K562 (cell line): ENCODE results near the gene PSAP. TPM values are rescaled to one million over a fixed set of nuclear protein-coding genes. Genes with fewer than 3 reads are reported as not detected.

Source experiments
- ARNT ChIP-seq, 2 experiments: fragments of 450-650 bp; IDR thresholded peaks; 2 replicates each; pipeline ENCODE4 v1.6.1; 2016; ENCODE audit warnings: mild to moderate bottlenecking in 1 of 2
- BCOR ChIP-seq: fragments of 450-650 bp; IDR thresholded peaks from 2 replicates; pipeline ENCODE4 v1.6.1; 2016
- CHAMP1 ChIP-seq: fragments of 450-650 bp; IDR thresholded peaks from 2 replicates; pipeline ENCODE4 v1.6.1; 2016; ENCODE audit warnings: mild to moderate bottlenecking
- CUX1 ChIP-seq: fragments of 200-800 bp; sonication (Bioruptor generic); IDR thresholded peaks from 2 replicates; pipeline ENCODE4 v1.6.1; 2016; ENCODE audit warnings: missing genetic modification characterization, missing compliant biosample characterization
- FOXK1 ChIP-seq: sonication (generic); formaldehyde crosslinking; IDR thresholded peaks from 2 replicates; pipeline ENCODE4 v1.8.0; 2022; ENCODE audit warnings: missing genetic modification reagents, mild to moderate bottlenecking, borderline replicate concordance
- HNRNPUL1 ChIP-seq: fragments of 200-400 bp; formaldehyde crosslinking; IDR thresholded peaks from 2 replicates; pipeline ENCODE4 v1.6.1; 2017; ENCODE audit warnings: low read length
- IFI16 ChIP-seq: fragments of 250-450 bp; sonication (Bioruptor Pico); IDR thresholded peaks from 2 replicates; pipeline ENCODE4 v2.1.2; 2022; ENCODE audit warnings: mild to moderate bottlenecking, inconsistent platforms
- IRF1 ChIP-seq: sonication (generic); formaldehyde crosslinking; IDR thresholded peaks from 2 replicates; pipeline ENCODE4 v1.8.0; 2022; ENCODE audit warnings: missing genetic modification reagents, mild to moderate bottlenecking, borderline replicate concordance
- MYBL2 ChIP-seq, 2 experiments: fragments of 450-650 bp in 1 of 2; sonication (generic) in 1 of 2; formaldehyde crosslinking in 1 of 2; IDR thresholded peaks; 2 replicates each; pipeline versions ENCODE4 v1.6.1 to v1.8.1; 2017 to 2022; ENCODE audit warnings: borderline replicate concordance in 1 of 2, inconsistent platforms in 1 of 2, low read depth in 1 of 2, mild to moderate bottlenecking in 1 of 2, missing genetic modification reagents in 1 of 2, moderate library complexity in 1 of 2
- NR1H2 ChIP-seq: sonication (generic); formaldehyde crosslinking; IDR thresholded peaks from 2 replicates; pipeline ENCODE4 v1.4.0; 2020; ENCODE audit warnings: mild to moderate bottlenecking, missing genetic modification reagents
- NUFIP1 ChIP-seq: fragments of 450-650 bp; IDR thresholded peaks from 2 replicates; pipeline ENCODE4 v1.6.1; 2018; ENCODE audit not compliant: partially characterized antibody
- OTX1 ChIP-seq: fragments of 450-650 bp; formaldehyde crosslinking; IDR thresholded peaks from 2 replicates; pipeline ENCODE4 v1.4.0; 2022; ENCODE audit warnings: mild to moderate bottlenecking
- POLR2G ChIP-seq: fragments of 200-400 bp; formaldehyde crosslinking; IDR thresholded peaks from 2 replicates; pipeline ENCODE4 v1.6.1; 2017; ENCODE audit warnings: low read depth, mild to moderate bottlenecking, antibody characterized with exemption, low read length, moderate library complexity
- PTBP1 ChIP-seq: fragments of 200-400 bp; formaldehyde crosslinking; IDR thresholded peaks from 2 replicates; pipeline ENCODE4 v1.6.1; 2017; ENCODE audit warnings: low read depth, low read length
- SIN3B ChIP-seq: fragments of 450-650 bp; IDR thresholded peaks from 2 replicates; pipeline ENCODE4 v1.6.1; 2017; ENCODE audit warnings: low read depth, mild to moderate bottlenecking, moderate library complexity
- SMAD1 ChIP-seq: fragments of 150-350 bp; IDR thresholded peaks from 2 replicates; pipeline ENCODE4 v1.6.1; 2014; ENCODE audit warnings: low read length, low read depth; ENCODE audit not compliant: partially characterized antibody
- polyA plus RNA-seq, 8 experiments: library from polyadenylated mRNA; depleted of rRNA in 4 of 8; stranded (reverse) in 5 of 8; unstranded in 3 of 8; fragments of >200 nt; fragmentation: Nextera tagmentation in 2 of 8; fragmentation: Illumina TruSeq in 1 of 8; extraction: Ambion mirVana in 2 of 8; extraction: Trizol in 1 of 8; gene quantifications; 2 replicates each; pipeline versions ENCODE4 v1.2.1 to v1.2.3, GENCODE V29; 2011 to 2014; ENCODE audit warnings: inconsistent platforms in 1 of 8, missing spikeins in 1 of 8
- total RNA-seq, 7 experiments: library from RNA; depleted of rRNA in 6 of 7; stranded (reverse); fragments of >200 nt in 6 of 7; fragmentation: Illumina TruSeq in 2 of 7; extraction: Trizol in 2 of 7; gene quantifications; 2 replicates each; pipeline versions ENCODE4 v1.2.1 to v1.2.3, GENCODE V29; 2011 to 2021; ENCODE audit warnings: low replicate concordance in 1 of 7
- TF ChIP-seq, protein P1 (sequence below), 3 experiments: IDR thresholded peaks in 2 of 3; conservative IDR thresholded peaks in 1 of 3; 2 replicates each; pipeline ENCODE4 v1.5.1; 2011 to 2012; ENCODE audit warnings: low read length in 3 of 3, mild to moderate bottlenecking in 3 of 3, control low read depth in 2 of 3, improper control_type of control experiment in 1 of 3, inconsistent platforms in 1 of 3, low read depth in 1 of 3, mixed read lengths in 1 of 3, moderate library complexity in 1 of 3; ENCODE audit not compliant: insufficient read depth in 2 of 3

PSAP gene
- total and polyA plus RNA-seq, 9 of the 15 experiments (the other 6 are each of a cell fraction or from before 2014, with no cell fraction given): 245 to 700 (median 429) TPM

GRCh38 chr10:71797533-71798307, 53.3 kb downstream of the PSAP start (continued):
- TF ChIP-seq MYBL2 (IDR thresholded peaks at IDR 0.05; ENCODE audit: low read depth) (no peak), MYBL2 (CRISPR knock-in tag; IDR thresholded peaks at IDR 0.05; ENCODE audit: borderline replicate concordance) (no peak), SMAD1 (no peak), POLR2G (no peak), HNRNPUL1 (no peak), OTX1 (peak; percentile 76; the same call in 1 of the 2 replicates), NR1H2 (CRISPR knock-in tag) (no peak), ARNT (IDR thresholded peaks at IDR 0.05) (0 out of 4 replicates have a peak, but pooled peaks of 1 of the 2 experiments have one; percentile 26), IFI16 (CRISPR knock-in tag) (no peak), IRF1 (CRISPR knock-in tag) (no peak), PTBP1 (no peak), CHAMP1 (no peak), BCOR (no peak; the same call in 1 of the 2 replicates), NUFIP1 (no peak), FOXK1 (CRISPR knock-in tag) (no peak), SIN3B (no peak), CUX1 (CRISPR knock-in tag) (no peak)
- TF ChIP-seq, protein P1, sequence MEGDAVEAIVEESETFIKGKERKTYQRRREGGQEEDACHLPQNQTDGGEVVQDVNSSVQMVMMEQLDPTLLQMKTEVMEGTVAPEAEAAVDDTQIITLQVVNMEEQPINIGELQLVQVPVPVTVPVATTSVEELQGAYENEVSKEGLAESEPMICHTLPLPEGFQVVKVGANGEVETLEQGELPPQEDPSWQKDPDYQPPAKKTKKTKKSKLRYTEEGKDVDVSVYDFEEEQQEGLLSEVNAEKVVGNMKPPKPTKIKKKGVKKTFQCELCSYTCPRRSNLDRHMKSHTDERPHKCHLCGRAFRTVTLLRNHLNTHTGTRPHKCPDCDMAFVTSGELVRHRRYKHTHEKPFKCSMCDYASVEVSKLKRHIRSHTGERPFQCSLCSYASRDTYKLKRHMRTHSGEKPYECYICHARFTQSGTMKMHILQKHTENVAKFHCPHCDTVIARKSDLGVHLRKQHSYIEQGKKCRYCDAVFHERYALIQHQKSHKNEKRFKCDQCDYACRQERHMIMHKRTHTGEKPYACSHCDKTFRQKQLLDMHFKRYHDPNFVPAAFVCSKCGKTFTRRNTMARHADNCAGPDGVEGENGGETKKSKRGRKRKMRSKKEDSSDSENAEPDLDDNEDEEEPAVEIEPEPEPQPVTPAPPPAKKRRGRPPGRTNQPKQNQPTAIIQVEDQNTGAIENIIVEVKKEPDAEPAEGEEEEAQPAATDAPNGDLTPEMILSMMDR (IDR thresholded peaks at IDR 0.05 in 2 of 3, conservative IDR thresholded peaks at IDR 0.05 in 1 of 3; ENCODE audit: insufficient read depth in 2 of 3, low read depth in 1 of 3, low read length in 3 of 3): 0 out of 6 replicates have a peak, but pooled peaks of 1 of the 3 experiments have one; percentile 2
